T-helper 22 cell (primary cell): ENCODE data around the gene CDC20.
A peak's percentile ranks its signal among the peaks of the same experiment; 100 is the strongest.

Source experiments
- DNase-seq: peaks from one replicate; pipeline ENCODE4 v3.0.0-alpha.2; 2020; ENCODE audit warnings: low read depth

CDC20 gene

GRCh38 chr1:43329995-43330751, 28.6 kb upstream of the CDC20 start:
- DNase-seq = no peak

GRCh38 chr1:43331688-43332087, 27.1 kb upstream of the CDC20 start:
- DNase-seq = no peak

GRCh38 chr1:43334453-43335205, 24.2 kb upstream of the CDC20 start:
- DNase-seq = no peak

- no peak for DNase-seq
Observed at GRCh38 chr1:43337588-43337987, 21.2 kb upstream of the CDC20 start, which contains the start of gene MPL. Gene MPL (plus strand): TSS chr1:43337818. CDS start chr1:43337849, 31 bp downstream.

- no peak for DNase-seq
Observed at GRCh38 chr1:43338001-43338400, 20.8 kb upstream of the CDC20 start.

- no peak for DNase-seq
Observed at GRCh38 chr1:43339584-43340232, 19.1 kb upstream of the CDC20 start.

GRCh38 chr1:43340559-43340958, 18.2 kb upstream of the CDC20 start:
- no peak for DNase-seq

GRCh38 chr1:43344267-43344850, 14.4 kb upstream of the CDC20 start:
- DNase-seq = no peak

- no peak for DNase-seq
Observed at GRCh38 chr1:43345120-43345519, 13.7 kb upstream of the CDC20 start.

- no peak for DNase-seq
Observed at GRCh38 chr1:43346636-43347035, 12.1 kb upstream of the CDC20 start.

- DNase-seq = no peak
Observed at GRCh38 chr1:43348343-43348808, 10.4 kb upstream of the CDC20 start.

- DNase-seq = peak; percentile 46
Observed at GRCh38 chr1:43348809-43349593, 9.8 kb upstream of the CDC20 start.

- no peak for DNase-seq
Observed at GRCh38 chr1:43349594-43350306, 9.0 kb upstream of the CDC20 start.

GRCh38 chr1:43350976-43351375, 7.8 kb upstream of the CDC20 start:
- no peak for DNase-seq

- no peak for DNase-seq
Observed at GRCh38 chr1:43351421-43352350, 7.1 kb upstream of the CDC20 start.

- DNase-seq = no peak
Observed at GRCh38 chr1:43352351-43352705, 6.5 kb upstream of the CDC20 start.

GRCh38 chr1:43352881-43353280, 5.9 kb upstream of the CDC20 start:
- no peak for DNase-seq

GRCh38 chr1:43354471-43354870, 4.3 kb upstream of the CDC20 start:
- DNase-seq = no peak

GRCh38 chr1:43354936-43355335, 3.8 kb upstream of the CDC20 start:
- DNase-seq = no peak

- no peak for DNase-seq
Observed at GRCh38 chr1:43357251-43357650, 1.5 kb upstream of the CDC20 start.
